NCI-H82 (cell line): ENCODE measurements around the gene NSMCE4A.
A peak's percentile ranks its signal among the peaks of the same experiment; 100 is the strongest.
"Not testable (repeated sequence)": the region's sequence is repeated elsewhere in the genome, so short reads cannot be mapped to it uniquely, and the experiment has no call there.

Source experiments
- DNase-seq: peaks from one replicate; lab custom pipeline; 2025; lab: John Stamatoyannopoulos, UW

The NSMCE4A gene

GRCh38 chr10:121935702-121936101 is 39.3 kb downstream of the NSMCE4A start:
- DNase-seq = no peak

DNA sequence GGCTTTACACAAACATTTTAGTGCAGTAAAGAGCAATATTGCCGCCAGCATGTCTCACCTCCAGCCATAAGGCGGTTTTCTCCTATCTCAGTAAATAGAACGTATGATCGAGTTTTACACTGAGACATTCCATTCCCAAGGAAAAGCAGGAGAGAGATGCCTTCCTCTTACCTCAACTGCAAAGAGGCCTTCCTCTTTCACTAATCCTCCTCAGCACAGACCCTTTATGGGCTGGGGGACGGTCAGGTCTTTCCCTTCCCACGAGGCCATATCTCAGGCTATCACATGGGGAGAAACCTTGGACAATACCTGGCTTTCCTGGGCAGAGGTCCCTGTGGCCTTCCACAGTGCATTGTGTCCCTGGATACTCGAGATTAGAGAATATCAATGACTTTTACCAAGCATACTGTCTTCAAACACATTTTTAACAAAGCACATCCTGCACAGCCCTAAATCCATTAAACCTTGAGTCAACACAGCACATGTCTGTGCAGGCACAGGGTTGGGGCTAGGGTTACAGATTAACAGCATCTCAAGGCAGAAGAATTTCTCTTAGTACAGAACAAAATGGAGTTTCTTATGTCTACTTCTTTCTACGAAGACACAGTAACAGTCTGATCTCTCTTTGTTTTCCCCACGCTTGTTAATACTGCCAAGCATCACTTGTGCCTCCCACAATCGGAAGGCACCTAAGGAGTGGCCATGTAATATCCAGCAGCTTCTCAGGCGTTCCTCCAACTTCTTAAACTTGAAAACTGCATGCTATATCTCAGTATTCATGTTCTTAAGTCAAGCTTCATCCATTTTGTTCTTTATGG is 44.5 kb downstream of the NSMCE4A start:
- DNase-seq = peak; percentile 20

DNA sequence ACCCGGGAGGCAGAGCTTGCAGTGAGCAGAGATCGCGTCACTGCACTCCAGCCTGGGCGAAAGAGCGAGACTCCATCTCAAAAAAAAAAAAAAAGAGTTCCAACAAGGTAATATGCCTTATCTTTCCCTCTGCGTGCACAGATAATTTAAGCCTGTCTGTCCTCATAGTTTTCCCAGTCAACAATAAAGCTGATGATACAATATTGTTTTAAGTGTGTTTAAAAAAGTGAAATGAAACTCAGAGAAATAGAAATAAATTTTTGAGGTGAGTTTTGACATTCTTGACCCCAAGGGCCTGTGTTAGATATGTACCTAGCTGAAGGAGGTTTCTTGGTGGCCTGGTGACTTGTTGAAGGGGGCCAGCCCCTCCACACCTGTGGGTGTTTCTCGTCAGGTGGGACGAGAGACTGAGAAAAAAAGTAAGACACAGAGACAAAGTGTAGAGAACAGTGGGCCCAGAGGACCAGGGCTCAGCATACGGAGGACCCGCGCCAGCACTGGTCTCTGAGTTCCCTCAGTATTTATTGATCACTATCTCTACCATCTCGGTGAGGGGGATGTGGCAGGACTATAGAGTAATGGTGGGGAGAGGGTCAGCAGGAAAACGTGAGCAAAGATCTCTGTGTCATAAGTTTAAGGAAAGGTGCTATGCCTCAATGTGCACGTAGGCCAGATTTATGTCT is 45.3 kb downstream of the NSMCE4A start:
- DNase-seq = not testable (repeated sequence)

- peak; percentile 59 for DNase-seq
Measured at GRCh38 chr10:121928528-121928884, 46.5 kb downstream of the NSMCE4A start.

GRCh38 chr10:121927841-121928527 is 47.0 kb downstream of the NSMCE4A start, which contains the start of gene ATE1:
TSS of gene ATE1 (minus strand) at chr10:121928031. CDS start at chr10:121927949, 82 bp downstream.
- peak; percentile 92 for DNase-seq

- DNase-seq = peak; percentile 62
Measured at GRCh38 chr10:121927318-121927840, 47.6 kb downstream of the NSMCE4A start.

- DNase-seq = peak; percentile 19
Measured at GRCh38 chr10:121926671-121927317, 48.2 kb downstream of the NSMCE4A start.

GRCh38 chr10:121926157-121926556 is 48.9 kb downstream of the NSMCE4A start:
- DNase-seq = no peak

DNA sequence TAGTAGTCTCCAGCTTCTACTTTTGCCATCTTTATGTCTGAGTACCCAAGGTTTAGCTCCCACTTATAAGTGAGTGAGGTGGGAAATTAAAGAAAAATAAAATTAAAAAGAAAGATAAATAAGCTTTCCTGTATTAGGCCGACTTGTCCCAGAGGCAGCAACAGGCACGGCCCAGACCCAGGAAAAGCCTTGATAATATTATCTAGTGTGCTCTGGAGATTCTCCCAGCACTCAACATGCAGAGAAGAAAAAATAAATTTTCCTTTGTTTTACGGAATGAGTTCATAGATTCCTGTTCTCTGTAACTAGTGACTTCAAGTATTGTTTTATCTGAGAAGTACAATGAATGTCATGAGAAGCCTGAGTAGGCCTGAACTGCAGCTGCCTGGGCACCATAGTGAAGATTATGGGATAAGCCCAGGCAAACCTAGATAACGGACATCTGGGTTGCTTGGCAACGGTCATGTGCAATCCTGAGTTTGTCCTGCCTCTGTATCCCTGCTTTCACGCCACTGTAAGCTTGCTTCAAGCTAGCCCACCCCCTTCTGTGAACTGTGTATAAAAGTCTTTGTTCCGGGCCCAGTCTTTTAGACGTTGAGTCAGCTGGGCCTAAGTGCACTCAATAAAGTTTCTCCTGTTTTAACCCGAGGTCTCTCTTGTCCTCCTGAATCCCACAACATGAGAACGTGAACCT is 53.6 kb downstream of the NSMCE4A start:
- peak; percentile 87 for DNase-seq

- DNase-seq = no peak
Measured at GRCh38 chr10:121919666-121920065, 55.4 kb downstream of the NSMCE4A start.

GRCh38 chr10:121918800-121919199 is 56.2 kb downstream of the NSMCE4A start:
- DNase-seq = not testable (repeated sequence)

GRCh38 chr10:121914661-121915060 is 60.4 kb downstream of the NSMCE4A start:
- DNase-seq = no peak

DNA sequence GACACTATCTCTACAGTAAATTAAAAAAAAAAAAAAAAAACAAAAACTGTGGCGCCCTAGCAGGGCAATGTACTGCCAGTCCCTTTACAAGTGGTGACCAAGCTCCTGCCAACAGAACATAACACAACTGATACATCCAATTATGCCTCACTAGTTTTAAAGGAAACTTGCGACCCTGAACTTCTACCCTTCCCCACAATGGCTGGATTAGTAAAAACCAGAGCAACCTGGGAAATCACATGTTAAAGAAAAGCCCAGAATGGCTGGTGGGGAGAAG is 63.7 kb downstream of the NSMCE4A start:
- no peak for DNase-seq

- no peak for DNase-seq
Measured at GRCh38 chr10:121910673-121911420, 64.2 kb downstream of the NSMCE4A start.
